Vagina (tissue), 2 donors: ENCODE measurements around the gene SLC16A2.

Source experiments
- POLR2A ChIP-seq, 2 donors: fragments of 450-650 bp; IDR thresholded peaks; one replicate each; pipeline ENCODE4 v1.6.1; 2017; ENCODE audit warnings: antibody characterized with exemption in 2 of 2, mild to moderate bottlenecking in 2 of 2, moderate library complexity in 2 of 2
- TF ChIP-seq, protein P1 (sequence below), 3 experiments: fragments of 450-650 bp in 2 of 3; fragments of 200-600 bp in 1 of 3; sonication (generic) in 1 of 3; IDR thresholded peaks; one replicate each; pipeline ENCODE4 v1.5.1; 2017 to 2019; ENCODE audit warnings: antibody characterized with exemption in 3 of 3, mild to moderate bottlenecking in 2 of 3, moderate library complexity in 2 of 3

GRCh38 chrX:74377282-74377681, 44.0 kb upstream of the SLC16A2 start:
- TF ChIP-seq, protein P1, sequence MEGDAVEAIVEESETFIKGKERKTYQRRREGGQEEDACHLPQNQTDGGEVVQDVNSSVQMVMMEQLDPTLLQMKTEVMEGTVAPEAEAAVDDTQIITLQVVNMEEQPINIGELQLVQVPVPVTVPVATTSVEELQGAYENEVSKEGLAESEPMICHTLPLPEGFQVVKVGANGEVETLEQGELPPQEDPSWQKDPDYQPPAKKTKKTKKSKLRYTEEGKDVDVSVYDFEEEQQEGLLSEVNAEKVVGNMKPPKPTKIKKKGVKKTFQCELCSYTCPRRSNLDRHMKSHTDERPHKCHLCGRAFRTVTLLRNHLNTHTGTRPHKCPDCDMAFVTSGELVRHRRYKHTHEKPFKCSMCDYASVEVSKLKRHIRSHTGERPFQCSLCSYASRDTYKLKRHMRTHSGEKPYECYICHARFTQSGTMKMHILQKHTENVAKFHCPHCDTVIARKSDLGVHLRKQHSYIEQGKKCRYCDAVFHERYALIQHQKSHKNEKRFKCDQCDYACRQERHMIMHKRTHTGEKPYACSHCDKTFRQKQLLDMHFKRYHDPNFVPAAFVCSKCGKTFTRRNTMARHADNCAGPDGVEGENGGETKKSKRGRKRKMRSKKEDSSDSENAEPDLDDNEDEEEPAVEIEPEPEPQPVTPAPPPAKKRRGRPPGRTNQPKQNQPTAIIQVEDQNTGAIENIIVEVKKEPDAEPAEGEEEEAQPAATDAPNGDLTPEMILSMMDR (IDR thresholded peaks at IDR 0.05): no peak
- no peak for TF ChIP-seq POLR2A (IDR thresholded peaks at IDR 0.05)
